AG04450 (cell line): ENCODE measurements around the gene TTC23. TPM values are rescaled to one million over a fixed set of nuclear protein-coding genes. Genes with fewer than 3 reads are reported as not detected.

ENCODE experiments used
- CTCF ChIA-PET: fragments of 300-600, 350-600 bp; formaldehyde crosslinking; extraction: SDS; loops from one replicate; lab custom pipeline; 2022; ENCODE audit warnings: antibody characterized with exemption, inconsistent platforms; lab: Charles Lee
- POLR2A ChIA-PET: fragments of 350-600 bp; formaldehyde crosslinking; extraction: SDS; loops from one replicate; lab custom pipeline; 2021; ENCODE audit warnings: antibody characterized with exemption, inconsistent platforms; lab: Yijun Ruan, JAX
- DNase-seq: peaks from one replicate; pipeline ENCODE4 v3.0.0-alpha.2; 2011; ENCODE audit warnings: low read depth, low spot score
- H3K27ac ChIP-seq: one replicate; pipeline ENCODE4 v1.5.1; 2012; ENCODE audit warnings: low read depth, low read length, control low read depth
- H3K27me3 ChIP-seq: one replicate; pipeline ENCODE4 v1.6.0; 2012; ENCODE audit warnings: low read length; ENCODE audit not compliant: control insufficient read depth, insufficient read depth
- H3K4me3 ChIP-seq: 2 replicates; pipeline ENCODE4 v1.5.1; 2011; ENCODE audit warnings: mild to moderate bottlenecking, low read depth, low read length, control low read depth
- H3K9me3 ChIP-seq: 2 replicates; pipeline ENCODE4 v1.5.1; 2012; ENCODE audit warnings: low read length; ENCODE audit not compliant: control insufficient read depth, insufficient read depth
- polyA plus RNA-seq: library from polyadenylated mRNA; depleted of rRNA; stranded (reverse); fragments of >200 nt; gene quantifications from 2 replicates; pipeline ENCODE4 v1.2.3, GENCODE V29; 2011
- TF ChIP-seq, protein P1 (sequence below): IDR thresholded peaks from 2 replicates; pipeline ENCODE4 v1.5.1; 2011; ENCODE audit warnings: low read depth, low read length, control low read depth, inconsistent platforms

The TTC23 gene
- polyA plus RNA-seq, 1 experiment = 7.2 TPM

DNA sequence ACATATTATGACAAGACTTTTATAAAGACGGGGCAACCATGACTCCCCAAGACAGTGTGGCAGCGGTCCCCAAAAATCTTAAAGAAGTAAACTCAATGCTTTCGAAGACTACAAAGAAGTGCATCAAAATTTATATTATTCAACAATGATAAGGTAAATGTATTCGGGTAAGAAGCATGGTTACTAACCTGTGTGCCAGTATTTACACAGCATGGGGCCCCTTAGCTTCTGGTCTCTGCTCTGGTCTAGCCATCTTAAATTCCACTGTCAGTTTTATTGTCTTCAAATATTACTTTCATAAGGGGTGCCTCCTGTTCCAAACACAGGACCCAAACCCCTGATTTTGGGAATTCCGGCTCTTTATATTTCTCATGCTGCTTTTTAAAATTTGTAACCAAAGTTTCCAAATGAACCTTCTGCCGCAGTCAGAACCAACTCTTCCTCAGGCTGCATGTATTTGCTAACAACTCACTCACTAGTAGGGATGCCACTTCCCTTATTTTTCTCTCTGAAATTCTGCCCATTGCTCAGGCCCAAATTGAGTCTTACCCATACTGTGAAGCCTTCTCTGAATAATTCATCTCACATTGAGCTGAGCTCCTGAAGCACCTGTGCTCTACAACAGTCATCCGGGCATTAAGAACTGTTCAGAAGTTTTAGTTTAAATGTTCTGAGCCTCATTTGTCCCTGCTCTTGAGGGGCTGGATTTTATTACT lies 1.2 kb downstream of the TTC23 start:
- H3K4me3 ChIP-seq = peak overlapping the region; percentile 86
- no peaks in the 10 kb centered on the region for H3K9me3 ChIP-seq
- no peak overlapping the region for H3K27ac ChIP-seq
- H3K27me3 ChIP-seq = no peaks in the 10 kb centered on the region
- DNase-seq = no peak
- CTCF ChIA-PET = no interaction called here
- TF ChIP-seq, protein P1, sequence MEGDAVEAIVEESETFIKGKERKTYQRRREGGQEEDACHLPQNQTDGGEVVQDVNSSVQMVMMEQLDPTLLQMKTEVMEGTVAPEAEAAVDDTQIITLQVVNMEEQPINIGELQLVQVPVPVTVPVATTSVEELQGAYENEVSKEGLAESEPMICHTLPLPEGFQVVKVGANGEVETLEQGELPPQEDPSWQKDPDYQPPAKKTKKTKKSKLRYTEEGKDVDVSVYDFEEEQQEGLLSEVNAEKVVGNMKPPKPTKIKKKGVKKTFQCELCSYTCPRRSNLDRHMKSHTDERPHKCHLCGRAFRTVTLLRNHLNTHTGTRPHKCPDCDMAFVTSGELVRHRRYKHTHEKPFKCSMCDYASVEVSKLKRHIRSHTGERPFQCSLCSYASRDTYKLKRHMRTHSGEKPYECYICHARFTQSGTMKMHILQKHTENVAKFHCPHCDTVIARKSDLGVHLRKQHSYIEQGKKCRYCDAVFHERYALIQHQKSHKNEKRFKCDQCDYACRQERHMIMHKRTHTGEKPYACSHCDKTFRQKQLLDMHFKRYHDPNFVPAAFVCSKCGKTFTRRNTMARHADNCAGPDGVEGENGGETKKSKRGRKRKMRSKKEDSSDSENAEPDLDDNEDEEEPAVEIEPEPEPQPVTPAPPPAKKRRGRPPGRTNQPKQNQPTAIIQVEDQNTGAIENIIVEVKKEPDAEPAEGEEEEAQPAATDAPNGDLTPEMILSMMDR = no peak
- POLR2A ChIA-PET = no interaction called here

DNA sequence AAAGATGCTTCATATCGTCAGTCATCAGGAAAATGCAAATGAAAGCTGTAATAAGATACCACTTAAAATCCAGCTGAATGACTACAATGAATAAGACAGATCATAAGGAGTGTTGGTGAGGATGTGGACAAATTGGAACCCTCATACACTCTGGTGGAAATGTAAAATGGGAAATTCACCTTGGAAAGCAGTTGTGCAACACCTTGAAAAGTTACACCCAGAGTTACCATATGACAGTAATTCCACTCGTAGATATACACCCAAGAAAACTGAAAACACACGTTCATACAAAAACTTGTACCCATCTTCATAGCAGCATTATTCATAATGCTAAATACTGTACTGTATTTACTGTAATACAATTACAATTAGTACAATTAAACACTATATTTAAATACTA lies 2.3 kb downstream of the TTC23 start:
- no peaks in the 10 kb centered on the region for H3K27me3 ChIP-seq
- TF ChIP-seq, protein P1 = no peak
- no peaks in the 10 kb centered on the region for H3K9me3 ChIP-seq
- ChIA-PET CTCF (no interaction called here), POLR2A (no interaction called here)
- no peak overlapping the region for H3K27ac ChIP-seq
- no peak overlapping the region for H3K4me3 ChIP-seq
- no peak for DNase-seq

DNA sequence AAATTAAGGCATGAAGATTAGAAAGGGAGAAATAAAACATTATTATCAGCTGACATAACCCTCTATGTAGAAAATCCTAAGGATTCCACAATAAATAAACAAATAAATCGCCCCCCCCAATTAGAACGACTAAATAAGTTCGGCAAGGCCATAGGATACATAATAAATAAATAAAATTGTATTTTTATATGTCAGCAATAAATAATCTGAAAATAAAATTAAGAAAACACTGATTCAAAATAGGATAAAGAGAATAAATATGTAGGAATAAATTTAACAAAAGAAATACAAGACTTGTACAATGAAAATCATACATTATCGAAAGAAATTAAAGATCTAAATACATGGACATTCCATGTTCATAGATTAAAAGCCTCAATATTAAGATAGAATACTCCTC lies 5.1 kb downstream of the TTC23 start:
- Histone ChIP-seq H3K27ac (no peak overlapping the region), H3K4me3 (no peak overlapping the region), H3K9me3 (no peaks in the 10 kb centered on the region), H3K27me3 (no peaks in the 10 kb centered on the region)
- CTCF ChIA-PET = interaction anchor here (0.6 to 1.1 kb wide), 2 partner anchors 29 to 676 kb away, joined by 3 read pairs; no protein-coding TSS in a partner anchor
- POLR2A ChIA-PET = no interaction called here
- TF ChIP-seq, protein P1 = no peak
- no peak for DNase-seq

DNA sequence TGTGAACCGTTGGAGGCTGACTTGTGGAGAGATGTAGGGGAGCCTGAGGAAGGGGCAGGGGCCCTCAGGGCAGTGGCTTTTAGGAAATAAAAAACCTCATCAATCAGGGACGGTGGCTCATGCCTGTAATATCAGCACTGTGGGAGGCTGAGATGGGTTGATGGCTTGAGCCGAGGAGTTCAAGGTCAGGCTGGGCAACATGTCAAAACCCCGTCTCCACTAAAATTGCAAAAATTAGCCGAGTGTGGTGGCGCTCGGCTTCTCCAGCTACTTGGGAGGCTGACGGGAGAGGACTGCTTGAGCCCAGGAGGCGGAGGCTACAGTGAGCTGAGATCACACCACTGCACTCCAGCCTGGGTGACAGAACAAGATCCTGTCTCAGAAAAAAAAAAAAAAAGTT lies 7.6 kb downstream of the TTC23 start:
- ChIA-PET POLR2A (interaction anchor here (0.8 kb wide), 1 partner anchor 71 kb away, joined by 3 read pairs; no protein-coding TSS in a partner anchor), CTCF (interaction anchor here (0.7 to 1.0 kb wide), 2 partner anchors 28 to 476 kb away, joined by 3 to 6 read pairs; no protein-coding TSS in a partner anchor)
- H3K4me3 ChIP-seq = no peak overlapping the region
- no peaks in the 10 kb centered on the region for H3K9me3 ChIP-seq
- DNase-seq = no peak
- H3K27ac ChIP-seq = no peak overlapping the region
- TF ChIP-seq, protein P1 = no peak
- H3K27me3 ChIP-seq = no peaks in the 10 kb centered on the region

DNA sequence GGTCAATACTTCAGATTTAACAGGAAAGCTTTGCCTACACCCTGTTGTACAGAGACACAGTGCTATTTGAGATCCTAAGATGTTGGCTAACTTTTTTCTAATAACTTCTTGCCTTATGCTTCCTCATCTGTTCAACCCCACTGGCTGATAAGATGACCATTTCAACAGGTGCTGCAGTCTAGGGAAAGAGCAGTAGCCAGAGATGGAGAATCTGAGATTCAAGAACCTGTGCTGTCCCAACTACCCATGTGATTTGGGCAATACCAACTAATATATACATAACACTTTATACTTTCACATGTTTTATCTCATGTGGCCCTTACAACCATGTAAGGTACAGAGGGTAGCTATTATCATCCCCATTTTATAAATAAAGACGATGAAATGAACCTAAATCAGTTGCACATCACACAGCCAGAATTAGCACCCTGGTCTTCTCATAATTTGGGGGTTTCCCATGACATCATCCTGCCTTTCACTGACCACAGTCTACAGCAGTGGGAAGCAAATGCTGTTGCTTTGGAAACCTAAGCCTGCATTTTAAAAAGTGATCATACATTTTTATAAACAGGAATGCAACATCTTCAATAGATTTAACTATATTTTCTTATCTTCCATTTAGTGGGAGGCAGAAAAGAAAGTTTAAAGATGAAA lies 9.7 kb downstream of the TTC23 start:
- no peak for DNase-seq
- ChIA-PET POLR2A (no interaction called here), CTCF (no interaction called here)
- Histone ChIP-seq H3K27me3 (no peaks in the 10 kb centered on the region), H3K4me3 (no peak overlapping the region), H3K27ac (no peak overlapping the region), H3K9me3 (no peaks in the 10 kb centered on the region)
- TF ChIP-seq, protein P1 = no peak
